NB4 (cell line): Measurements from ENCODE around the gene MEG3.

Experiments used
- DNase-seq: peaks from one replicate; pipeline ENCODE4 v3.0.0; 2010; ENCODE audit warnings: low read depth
- H3K4me3 ChIP-seq: one replicate; pipeline ENCODE4 v1.5.1; 2011; ENCODE audit warnings: mild to moderate bottlenecking, low read depth, low read length, moderate library complexity
- MYC ChIP-seq: IDR thresholded peaks from 2 replicates; pipeline ENCODE4 v1.6.1; 2011; ENCODE audit warnings: low read depth, low read length
- POLR2A ChIP-seq: IDR thresholded peaks from 2 replicates; pipeline ENCODE4 v1.6.1; 2011; ENCODE audit warnings: mild to moderate bottlenecking; ENCODE audit not compliant: insufficient read length; ENCODE audit errors: extremely low read depth
- TF ChIP-seq, protein P1 (sequence below): IDR thresholded peaks from one replicate; pipeline ENCODE4 v1.5.1; 2012; ENCODE audit warnings: low read depth, low read length
- TF ChIP-seq, protein P2 (sequence below): IDR thresholded peaks from 2 replicates; pipeline ENCODE4 v1.6.1; 2011; ENCODE audit warnings: low read depth, low read length

The MEG3 gene

DNA sequence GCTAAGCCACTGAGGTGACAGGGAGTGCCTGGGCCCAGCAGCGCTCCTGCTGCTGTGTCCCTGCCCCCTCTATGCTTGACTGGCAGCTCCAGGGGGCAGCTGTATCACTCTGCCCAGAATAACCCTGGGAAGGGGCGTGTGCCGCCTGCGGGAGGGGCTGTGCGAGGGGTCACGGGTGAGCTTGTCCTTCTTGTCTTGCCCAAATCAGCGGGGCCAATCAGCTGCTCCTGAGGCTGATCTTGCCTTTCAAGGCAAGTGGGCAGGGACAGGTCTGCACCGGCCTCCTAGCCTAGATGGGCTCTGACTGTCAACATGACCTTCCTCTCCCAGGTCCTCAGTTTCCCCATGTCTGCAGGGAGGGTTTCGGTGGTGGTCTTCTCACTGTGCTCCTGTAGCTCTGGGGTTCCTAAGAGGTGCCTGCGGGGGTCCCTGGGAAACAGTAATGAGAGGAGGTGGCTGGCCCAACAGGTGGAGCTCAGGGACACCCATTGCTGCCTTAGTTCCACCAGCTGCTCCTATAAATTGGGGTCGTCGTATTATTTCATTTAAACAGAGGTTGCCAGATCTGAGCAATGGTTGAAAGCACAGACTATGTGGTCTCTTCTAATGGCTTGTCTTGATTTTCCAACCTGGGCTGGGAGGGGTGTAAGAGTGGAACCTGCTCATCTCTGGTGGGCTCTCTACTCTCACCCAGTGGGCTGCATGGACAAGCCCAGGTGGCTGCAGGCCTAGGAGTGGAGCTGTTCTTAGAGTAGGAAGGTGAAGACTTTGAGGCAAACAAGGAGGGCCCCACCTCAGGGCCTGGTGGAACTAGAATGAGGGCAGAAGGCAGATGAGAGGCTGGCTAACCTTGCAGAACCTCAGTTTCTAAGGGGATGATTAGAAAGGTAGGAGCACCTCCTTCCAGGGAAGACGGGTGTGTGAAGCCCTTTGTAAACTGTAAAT is 65.9 kb downstream of the MEG3 start:
- H3K4me3 ChIP-seq, result no peak overlapping the region
- DNase-seq, result no peak
- TF ChIP-seq MYC (no peak), POLR2A (no peak)
- TF ChIP-seq, protein P1, sequence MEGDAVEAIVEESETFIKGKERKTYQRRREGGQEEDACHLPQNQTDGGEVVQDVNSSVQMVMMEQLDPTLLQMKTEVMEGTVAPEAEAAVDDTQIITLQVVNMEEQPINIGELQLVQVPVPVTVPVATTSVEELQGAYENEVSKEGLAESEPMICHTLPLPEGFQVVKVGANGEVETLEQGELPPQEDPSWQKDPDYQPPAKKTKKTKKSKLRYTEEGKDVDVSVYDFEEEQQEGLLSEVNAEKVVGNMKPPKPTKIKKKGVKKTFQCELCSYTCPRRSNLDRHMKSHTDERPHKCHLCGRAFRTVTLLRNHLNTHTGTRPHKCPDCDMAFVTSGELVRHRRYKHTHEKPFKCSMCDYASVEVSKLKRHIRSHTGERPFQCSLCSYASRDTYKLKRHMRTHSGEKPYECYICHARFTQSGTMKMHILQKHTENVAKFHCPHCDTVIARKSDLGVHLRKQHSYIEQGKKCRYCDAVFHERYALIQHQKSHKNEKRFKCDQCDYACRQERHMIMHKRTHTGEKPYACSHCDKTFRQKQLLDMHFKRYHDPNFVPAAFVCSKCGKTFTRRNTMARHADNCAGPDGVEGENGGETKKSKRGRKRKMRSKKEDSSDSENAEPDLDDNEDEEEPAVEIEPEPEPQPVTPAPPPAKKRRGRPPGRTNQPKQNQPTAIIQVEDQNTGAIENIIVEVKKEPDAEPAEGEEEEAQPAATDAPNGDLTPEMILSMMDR, result no peak
- TF ChIP-seq, protein P2, sequence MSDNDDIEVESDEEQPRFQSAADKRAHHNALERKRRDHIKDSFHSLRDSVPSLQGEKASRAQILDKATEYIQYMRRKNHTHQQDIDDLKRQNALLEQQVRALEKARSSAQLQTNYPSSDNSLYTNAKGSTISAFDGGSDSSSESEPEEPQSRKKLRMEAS, result no peak

DNA sequence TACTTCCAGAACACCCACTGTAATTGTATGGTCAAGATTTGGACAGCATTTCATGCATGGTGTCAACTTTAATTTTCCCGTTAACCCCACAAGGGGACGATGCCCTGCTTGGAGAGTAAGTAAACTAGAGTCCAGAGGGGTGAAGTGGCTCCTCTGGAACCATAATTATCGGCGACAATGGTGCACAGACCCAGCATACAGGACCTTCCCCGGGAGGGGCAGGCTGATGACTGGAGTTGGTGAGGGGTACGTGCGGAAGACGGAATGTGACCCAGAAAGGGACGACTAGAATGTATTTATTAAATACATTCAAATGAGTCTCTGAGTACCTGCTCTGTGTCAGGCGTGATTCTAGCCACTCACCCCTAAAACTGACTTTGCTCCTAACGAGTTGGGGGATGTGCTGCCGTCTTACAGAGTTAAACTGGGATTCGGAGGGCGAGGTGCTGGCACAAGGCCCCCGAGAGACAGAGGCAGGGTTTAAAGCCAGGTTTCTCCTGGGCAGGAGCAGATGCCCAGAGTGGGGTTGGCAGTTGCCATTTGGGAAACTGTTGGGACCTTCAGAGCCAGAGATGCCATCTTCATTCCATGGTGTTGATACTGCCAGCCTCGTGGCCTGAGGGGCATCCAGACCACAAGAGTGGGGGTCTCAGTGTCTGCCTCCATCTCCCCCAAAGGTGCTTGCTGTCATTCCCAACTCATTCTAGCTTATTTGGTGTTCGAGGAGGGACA is 66.7 kb downstream of the MEG3 start:
- H3K4me3 ChIP-seq, result no peak overlapping the region
- DNase-seq, result no peak
- TF ChIP-seq MYC (no peak), POLR2A (no peak)
- TF ChIP-seq, protein P1, result no peak
- TF ChIP-seq, protein P2, result no peak

DNA sequence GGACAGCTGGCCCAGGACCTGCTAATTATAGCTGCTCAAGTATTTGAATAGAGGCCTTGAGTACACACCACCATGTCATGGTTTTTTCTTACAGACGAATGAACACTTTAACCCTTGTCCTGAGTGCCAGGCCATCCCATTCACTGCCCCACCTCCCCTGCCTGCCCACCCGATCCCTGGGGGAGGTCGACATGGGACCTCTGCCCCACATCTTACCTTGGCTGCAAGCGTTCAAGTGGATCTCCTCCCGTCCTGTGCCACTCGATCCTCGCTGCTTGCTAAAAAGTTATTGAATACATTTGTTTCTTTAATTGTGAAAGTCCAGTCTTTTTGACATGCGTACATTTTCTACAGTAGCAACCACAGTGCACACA is 67.3 kb downstream of the MEG3 start:
- TF ChIP-seq POLR2A, result no peak
- TF ChIP-seq, protein P2, result no peak
- TF ChIP-seq, protein P1, result no peak
- no peak for TF ChIP-seq MYC
- DNase-seq, result no peak
- H3K4me3 ChIP-seq, result no peak overlapping the region

DNA sequence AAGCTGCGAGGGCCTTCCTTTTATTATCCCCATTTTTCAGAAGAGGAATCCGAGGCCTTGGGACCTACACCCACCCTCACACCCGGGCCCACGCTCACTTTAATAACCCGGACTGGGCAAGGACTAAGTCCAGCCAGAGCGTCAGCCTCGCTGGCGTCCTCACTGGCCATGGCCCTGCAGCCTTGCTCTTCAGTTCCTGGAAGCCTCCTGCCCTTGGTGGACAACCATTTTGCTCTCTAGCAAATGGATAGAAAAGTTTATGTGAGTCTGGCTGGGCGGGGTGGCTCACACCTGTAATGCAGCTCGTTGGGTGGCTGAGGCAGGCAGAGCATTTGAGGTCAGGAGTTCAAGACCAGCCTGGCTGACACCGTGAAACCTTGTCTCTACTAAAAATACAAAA is 67.8 kb downstream of the MEG3 start:
- no peak overlapping the region for H3K4me3 ChIP-seq
- TF ChIP-seq POLR2A (no peak), MYC (no peak)
- TF ChIP-seq, protein P2, result no peak
- TF ChIP-seq, protein P1, result no peak
- DNase-seq, result no peak

DNA sequence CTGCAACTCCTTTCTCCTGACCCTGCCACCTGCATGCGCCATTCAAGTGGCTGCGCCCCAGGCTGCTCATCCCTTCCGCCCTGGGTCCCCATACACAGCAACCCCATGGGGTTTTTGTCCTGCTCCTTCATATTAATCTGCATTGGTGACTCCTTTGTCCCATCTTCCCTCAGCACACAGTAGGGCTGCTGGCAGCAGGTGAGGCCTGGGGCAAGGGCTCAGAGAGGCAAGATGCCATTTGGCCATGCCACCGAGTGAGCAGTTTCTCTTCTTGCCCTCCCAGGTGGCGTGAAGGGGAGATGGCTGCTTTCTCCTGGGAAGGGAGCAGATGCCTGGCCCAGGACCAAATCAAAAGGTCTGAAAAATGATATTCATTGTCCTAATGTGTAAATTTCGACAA is 68.5 kb downstream of the MEG3 start:
- no peak overlapping the region for H3K4me3 ChIP-seq
- no peak for DNase-seq
- TF ChIP-seq, protein P2, result no peak
- TF ChIP-seq, protein P1, result no peak
- TF ChIP-seq MYC (no peak), POLR2A (no peak)
